GM12891 (cell line): ENCODE data around the gene CPNE5.
A peak's percentile ranks its signal among the peaks of the same experiment; 100 is the strongest.

Experiments
- DNase-seq: peaks from one replicate; pipeline ENCODE4 v3.0.0; 2011; ENCODE audit warnings: low spot score; ENCODE audit not compliant: insufficient read length
- FAIRE-seq: peaks from 2 replicates; lab custom pipeline; 2011; peaks lifted over from hg19 to GRCh38; lab: Jason Lieb, UNC
- PAX5 ChIP-seq: IDR thresholded peaks from 2 replicates; pipeline ENCODE4 v1.6.1; 2011; ENCODE audit warnings: low read length, moderate library complexity, mild to moderate bottlenecking; ENCODE audit not compliant: insufficient read depth, severe bottlenecking
- POLR2A ChIP-seq: IDR thresholded peaks from 2 replicates; pipeline ENCODE4 v1.6.1; 2011; ENCODE audit warnings: low read depth, low read length, control low read depth
- POLR2AphosphoS5 ChIP-seq: IDR thresholded peaks from 2 replicates; pipeline ENCODE4 v1.6.1; 2011; ENCODE audit warnings: low read depth, low read length, control low read depth
- POU2F2 ChIP-seq: IDR thresholded peaks from 2 replicates; pipeline ENCODE4 v1.6.1; 2011; ENCODE audit warnings: low read depth, mild to moderate bottlenecking, control low read depth, low read length, moderate library complexity
- SPI1 ChIP-seq: IDR thresholded peaks from 2 replicates; pipeline ENCODE4 v1.6.1; 2011; ENCODE audit warnings: low read depth, low read length, control low read depth
- TAF1 ChIP-seq: IDR thresholded peaks from 2 replicates; pipeline ENCODE4 v1.6.1; 2011; ENCODE audit warnings: low read depth, low read length, control low read depth

The CPNE5 gene

GRCh38 chr6:36784376-36784636 lies 54.9 kb downstream of the CPNE5 start:
- DNase-seq (no peak), FAIRE-seq (no peak)
- TF ChIP-seq SPI1 (no peak), POU2F2 (no peak), POLR2AphosphoS5 (no peak), POLR2A (no peak), TAF1 (no peak), PAX5 (no peak)

GRCh38 chr6:36783603-36784375 lies 55.5 kb downstream of the CPNE5 start:
- TF ChIP-seq POLR2AphosphoS5: no peak
- TF ChIP-seq PAX5: no peak
- no peak for TF ChIP-seq SPI1
- TF ChIP-seq POU2F2: no peak
- TF ChIP-seq TAF1: no peak
- no peak for TF ChIP-seq POLR2A
- no peak for DNase-seq

GRCh38 chr6:36781669-36782068 lies 57.6 kb downstream of the CPNE5 start:
- DNase-seq (no peak), FAIRE-seq (peak; percentile 83)
- TF ChIP-seq POLR2A (no peak), POU2F2 (no peak), PAX5 (no peak), SPI1 (no peak), TAF1 (no peak), POLR2AphosphoS5 (no peak)

More at GRCh38 chr6:36783603-36784375, 55.5 kb downstream of the CPNE5 start:
- FAIRE-seq: no peak

DNA sequence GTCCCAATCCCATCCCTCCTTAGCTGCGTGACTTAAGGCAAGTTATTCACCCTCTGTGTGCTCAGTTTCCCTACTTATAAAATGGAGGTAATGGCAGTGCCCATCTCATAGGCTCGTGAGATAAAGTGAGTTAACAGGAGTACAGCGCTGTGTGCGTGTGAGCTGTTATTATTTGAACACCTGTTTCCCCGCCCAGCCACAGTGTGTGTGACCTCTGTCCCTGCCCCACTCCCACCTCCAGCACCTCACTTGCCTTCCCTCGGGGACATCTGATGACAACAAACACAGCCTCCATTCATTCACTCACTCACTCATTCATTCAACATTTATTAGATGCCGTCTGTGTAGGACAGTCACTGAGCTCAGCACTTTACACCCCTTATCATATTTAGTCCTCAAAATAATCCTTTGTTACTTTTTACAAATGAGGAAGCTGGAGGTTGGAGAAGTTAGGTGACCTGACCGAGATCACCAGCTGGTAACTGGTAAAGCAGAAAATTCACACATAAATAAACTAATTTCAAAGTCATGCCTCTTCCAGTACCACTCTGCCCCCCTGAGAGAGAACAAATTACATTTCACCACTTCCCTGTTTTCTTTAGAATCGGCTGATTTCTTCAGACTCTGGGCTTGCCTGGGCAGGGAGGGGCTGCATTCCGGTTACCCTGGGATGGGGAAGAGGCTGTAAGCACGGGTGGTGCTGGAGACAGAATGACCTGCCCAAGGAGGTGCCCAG lies 58.6 kb downstream of the CPNE5 start:
- no peak for TF ChIP-seq PAX5
- peak; percentile 62 for TF ChIP-seq SPI1
- DNase-seq (no peak), FAIRE-seq (peak; percentile 94)

GRCh38 chr6:36779227-36779626 lies 60.0 kb downstream of the CPNE5 start:
- DNase-seq: no peak
- TF ChIP-seq POU2F2 (no peak), POLR2AphosphoS5 (no peak), POLR2A (no peak), TAF1 (no peak), SPI1 (no peak), PAX5 (no peak)
- peak; percentile 50 for FAIRE-seq

GRCh38 chr6:36777801-36778200 lies 61.4 kb downstream of the CPNE5 start:
- FAIRE-seq (no peak), DNase-seq (no peak)
- TF ChIP-seq TAF1 (no peak), SPI1 (no peak), POLR2A (no peak), PAX5 (no peak), POU2F2 (no peak), POLR2AphosphoS5 (no peak)

DNA sequence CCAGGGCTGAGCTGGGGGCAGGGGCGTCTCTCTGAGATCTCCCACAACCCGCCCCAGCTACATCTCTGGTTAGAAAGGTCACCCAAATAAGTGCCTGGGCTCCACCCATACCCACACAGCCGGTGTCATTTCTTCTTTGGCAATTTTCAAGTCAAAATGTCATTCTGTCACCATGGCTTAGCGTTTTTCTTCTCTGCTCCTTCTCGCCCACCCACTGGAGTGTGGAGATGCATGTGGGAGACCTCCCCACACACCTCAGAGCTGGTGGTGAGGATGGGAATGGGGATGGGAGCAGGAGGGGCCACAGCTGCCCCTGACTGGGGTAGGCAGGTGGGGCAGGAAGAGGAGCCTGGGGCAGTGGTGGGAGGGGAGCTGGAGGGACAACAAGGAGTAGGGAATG lies 63.1 kb downstream of the CPNE5 start:
- DNase-seq (no peak), FAIRE-seq (no peak)
- TF ChIP-seq POU2F2 (no peak), TAF1 (no peak), PAX5 (no peak), SPI1 (no peak), POLR2A (no peak), POLR2AphosphoS5 (no peak)

- DNase-seq: no peak
- FAIRE-seq: no peak
- TF ChIP-seq PAX5 (no peak), TAF1 (no peak), POLR2A (no peak)
Observed at GRCh38 chr6:36774331-36774730, 64.9 kb downstream of the CPNE5 start.

- TF ChIP-seq POU2F2: no peak
- no peak for TF ChIP-seq POLR2A
- no peak for TF ChIP-seq PAX5
- TF ChIP-seq SPI1: no peak
- TF ChIP-seq TAF1: no peak
- TF ChIP-seq POLR2AphosphoS5: no peak
- DNase-seq (no peak), FAIRE-seq (no peak)
Observed at GRCh38 chr6:36772397-36772796, 66.8 kb downstream of the CPNE5 start.

GRCh38 chr6:36771145-36771544 lies 68.1 kb downstream of the CPNE5 start:
- TF ChIP-seq POU2F2 (no peak), SPI1 (no peak; the same call in 1 of the 2 replicates), POLR2AphosphoS5 (no peak), PAX5 (no peak), POLR2A (no peak), TAF1 (no peak)

More at GRCh38 chr6:36771145-36771544, 68.1 kb downstream of the CPNE5 start:
- FAIRE-seq (no peak), DNase-seq (no peak)
